Measurements from ENCODE around the gene SNX30. TPM values are rescaled to one million over a fixed set of nuclear protein-coding genes. Genes with fewer than 3 reads are reported as not detected.

Gene SNX30
- total RNA-seq, 1 experiment from 2014 or later: 12.7 TPM

GRCh38 chr9:112725961-112726360, 24.6 kb upstream of the SNX30 start:
- intact Hi-C loops (cut with micrococcal nuclease): no loop called here
- Histone ChIP-seq H4K20me1 (ENCODE audit: insufficient read depth) (no peaks in the 10 kb centered on the region), H3K9me3 (ENCODE audit: control insufficient read depth in 1 of 2, insufficient read depth in 1 of 2, low read depth in 1 of 2, low read length in 2 of 2) (no peaks in the 10 kb centered on the region), H2AFZ (ENCODE audit: low read depth, low read length, poor library complexity, severe bottlenecking) (no peak overlapping the region), H3K4me2 (ENCODE audit: low read length) (no peak overlapping the region), H3K4me3 (replicated peaks in 1 of 2; ENCODE audit: low read depth in 1 of 2, low read length in 2 of 2) (no peak overlapping the region), H3K4me1 (ENCODE audit: control insufficient read depth in 1 of 2, insufficient read depth in 2 of 2, low read length in 2 of 2) (no peaks in the 10 kb centered on the region), H3K9ac (ENCODE audit: low read length) (no peak overlapping the region), H3K79me2 (ENCODE audit: insufficient read depth, low read length) (no peaks in the 10 kb centered on the region), H3K36me3 (ENCODE audit: control insufficient read depth in 1 of 2, insufficient read depth in 2 of 2, low read length in 2 of 2) (no peaks in the 10 kb centered on the region), H3K27ac (ENCODE audit: low read depth, low read length) (no peak overlapping the region), H3K9me2 (ENCODE audit: insufficient read depth) (no peaks in the 10 kb centered on the region), H3K27me3 (ENCODE audit: insufficient read depth, low read length) (no peaks in the 10 kb centered on the region)
- ChIA-PET CTCF (no interaction called here), POLR2A (no interaction called here), RAD21 (ENCODE audit: low non-redundant PET in 1 of 2, low total read pairs in 2 of 2, uncharacterized antibody in 2 of 2, unreplicated experiment in 2 of 2) (no interaction called here)
- ATAC-seq (no peak), DNase-seq (ENCODE audit: low read depth, low spot score) (no peak)
- TF ChIP-seq SIN3A (IDR thresholded peaks at IDR 0.05; ENCODE audit: low read depth) (no peak), EZH2 (IDR thresholded peaks at IDR 0.05) (no peak), EZH2phosphoT487 (IDR thresholded peaks at IDR 0.05; ENCODE audit: borderline replicate concordance) (no peak), FOSL1 (IDR thresholded peaks at IDR 0.05; ENCODE audit: low read depth) (no peak), SP1 (IDR thresholded peaks at IDR 0.05; ENCODE audit: low read depth) (no peak), POLR2A (IDR thresholded peaks at IDR 0.05; ENCODE audit: borderline replicate concordance, extremely low read depth, insufficient read depth, insufficient read length) (no peak), CEBPB (IDR thresholded peaks at IDR 0.05; ENCODE audit: low read depth) (no peak), ZFX (IDR thresholded peaks at IDR 0.05) (no peak), ZNF274 (IDR thresholded peaks at IDR 0.05; ENCODE audit: low read depth, low read length) (no peak), RAD21 (IDR thresholded peaks at IDR 0.05; ENCODE audit: low read depth) (no peak), POLR2AphosphoS5 (IDR thresholded peaks at IDR 0.05; ENCODE audit: low read depth, low read length) (no peak), MAX (IDR thresholded peaks at IDR 0.05) (no peak), CBX3 (IDR thresholded peaks at IDR 0.05; ENCODE audit: low read depth) (no peak), ELF1 (IDR thresholded peaks at IDR 0.05; ENCODE audit: borderline replicate concordance, low read depth) (no peak), YY1 (IDR thresholded peaks at IDR 0.05; ENCODE audit: extremely low read depth, insufficient replicate concordance, low read depth, low read length) (no peak)
- BruUV-seq (replicated peaks): no TSS peak
